HG03159 (cell line): ENCODE data around the gene SDC4.

Source experiments
- ATAC-seq: cut with Tn5 transposase; IDR thresholded peaks from one replicate; pipeline ENCODE4 v1.9.1; 2021; ENCODE audit warnings: mild to moderate bottlenecking, moderate library complexity; ENCODE audit not compliant: unreplicated experiment

The SDC4 gene

GRCh38 chr20:45322952-45323383 lies 25.3 kb downstream of the SDC4 start:
- ATAC-seq: no peak

GRCh38 chr20:45320948-45321595 lies 27.2 kb downstream of the SDC4 start:
- peak; percentile 71 for ATAC-seq

- ATAC-seq: no peak
Observed at GRCh38 chr20:45318948-45319347, 29.3 kb downstream of the SDC4 start.

GRCh38 chr20:45318386-45318939 lies 29.8 kb downstream of the SDC4 start:
- ATAC-seq: no peak

GRCh38 chr20:45317826-45318225 lies 30.4 kb downstream of the SDC4 start:
- no peak for ATAC-seq

GRCh38 chr20:45316150-45317080 lies 31.8 kb downstream of the SDC4 start:
- ATAC-seq: no peak

- ATAC-seq: no peak
Observed at GRCh38 chr20:45315672-45316071, 32.6 kb downstream of the SDC4 start.

- no peak for ATAC-seq
Observed at GRCh38 chr20:45313943-45314342, 34.3 kb downstream of the SDC4 start.

GRCh38 chr20:45313065-45313695 lies 35.0 kb downstream of the SDC4 start:
- no peak for ATAC-seq

- ATAC-seq: no peak
Observed at GRCh38 chr20:45312241-45312640, 36.0 kb downstream of the SDC4 start.

GRCh38 chr20:45311589-45312211 lies 36.5 kb downstream of the SDC4 start:
- no peak for ATAC-seq

- no peak for ATAC-seq
Observed at GRCh38 chr20:45309075-45309474, 39.1 kb downstream of the SDC4 start.

- no peak for ATAC-seq
Observed at GRCh38 chr20:45308117-45308778, 40.0 kb downstream of the SDC4 start, which contains the start of gene MATN4. Gene MATN4, minus strand, starts transcription at chr20:45308299. Its CDS starts 2,717 bp downstream, at chr20:45305582.

- no peak for ATAC-seq
Observed at GRCh38 chr20:45307076-45307640, 41.1 kb downstream of the SDC4 start.

- ATAC-seq: no peak
Observed at GRCh38 chr20:45306431-45306982, 41.7 kb downstream of the SDC4 start, which contains the start of gene RBPJL. Gene RBPJL, plus strand, starts transcription at chr20:45306840. Its CDS starts 83 bp downstream, at chr20:45306923.

GRCh38 chr20:45305262-45305661 lies 43.0 kb downstream of the SDC4 start:
- ATAC-seq: no peak

- no peak for ATAC-seq
Observed at GRCh38 chr20:45304464-45304999, 43.7 kb downstream of the SDC4 start.

- no peak for ATAC-seq
Observed at GRCh38 chr20:45303586-45304463, 44.4 kb downstream of the SDC4 start.
